ENCODE results near the gene FBXW8. TPM values are rescaled to one million over a fixed set of nuclear protein-coding genes. Genes with fewer than 3 reads are reported as not detected.

FBXW8 gene
- total and polyA plus RNA-seq, 5 donors = 3.3 to 10.2 (median 7.5) TPM

DNA sequence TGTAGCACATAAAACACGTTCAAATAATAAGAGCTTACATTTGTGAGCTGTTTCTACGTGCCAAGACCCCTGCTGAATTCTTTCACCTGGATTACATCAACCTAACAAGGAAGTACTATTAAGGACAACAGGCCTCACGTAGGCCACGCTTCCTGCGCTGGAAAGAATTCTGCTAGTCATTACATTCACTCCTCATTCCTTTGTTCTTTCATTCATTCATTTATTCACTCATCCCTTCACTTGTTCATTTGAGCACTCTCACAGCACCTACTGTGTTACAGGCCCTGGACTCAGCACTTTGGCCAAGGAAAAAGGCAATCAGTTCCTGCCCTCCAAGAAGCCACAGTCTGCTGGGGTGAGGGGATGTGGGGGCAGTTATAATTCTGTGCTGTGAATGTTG lies 160.3 kb downstream of the FBXW8 start:
- H3K27ac ChIP-seq (ENCODE audit: low read length) = no peak overlapping the region
- no peaks in the 10 kb centered on the region for H3K4me1 ChIP-seq (ENCODE audit: control insufficient read depth, insufficient read depth, low read length)
- 74% methylated on average over 5 of the region's 5 CpGs for WGBS
- H3K27me3 ChIP-seq (ENCODE audit: control insufficient read depth, insufficient read depth) = no peaks in the 10 kb centered on the region
- no peak for ATAC-seq
- H3K9me3 ChIP-seq (ENCODE audit: control insufficient read depth, low read length) = no peaks in the 10 kb centered on the region
- DNase-seq = no peak
- intact Hi-C loops (cut with DNase I) = no loop called here
- no peak overlapping the region for H3K4me3 ChIP-seq (ENCODE audit: low read length)

DNA sequence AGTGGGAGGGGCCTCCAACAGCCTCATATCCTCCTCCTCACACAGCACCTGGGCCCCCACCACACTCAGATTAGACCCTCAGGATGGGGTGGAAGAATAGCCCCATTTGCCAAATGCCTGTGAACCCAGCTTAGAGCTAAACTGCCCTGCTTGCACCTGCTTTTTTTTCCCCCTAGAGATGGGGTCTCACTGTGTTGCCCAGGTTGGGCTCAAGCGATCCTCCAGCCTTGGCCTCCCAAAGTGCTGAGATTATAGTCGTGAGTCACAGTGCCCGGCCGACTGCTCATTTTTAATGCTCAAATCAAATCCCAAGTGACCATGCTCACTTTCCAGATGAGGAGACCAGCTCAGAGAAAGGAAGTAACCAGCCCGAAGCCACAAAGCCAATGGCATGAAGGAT lies 161.4 kb downstream of the FBXW8 start:
- Histone ChIP-seq H3K27ac (ENCODE audit: low read length) (no peak overlapping the region), H3K4me3 (ENCODE audit: low read length) (no peak overlapping the region), H3K4me1 (ENCODE audit: control insufficient read depth, insufficient read depth, low read length) (peaks cover 3% of the 10 kb centered on the region), H3K27me3 (ENCODE audit: control insufficient read depth, insufficient read depth) (no peaks in the 10 kb centered on the region), H3K9me3 (ENCODE audit: control insufficient read depth, low read length) (no peaks in the 10 kb centered on the region)
- 89% methylated on average over 5 of the region's 5 CpGs for WGBS
- intact Hi-C loops (cut with DNase I) = no loop called here
- DNase-seq = no peak
- no peak for ATAC-seq

DNA sequence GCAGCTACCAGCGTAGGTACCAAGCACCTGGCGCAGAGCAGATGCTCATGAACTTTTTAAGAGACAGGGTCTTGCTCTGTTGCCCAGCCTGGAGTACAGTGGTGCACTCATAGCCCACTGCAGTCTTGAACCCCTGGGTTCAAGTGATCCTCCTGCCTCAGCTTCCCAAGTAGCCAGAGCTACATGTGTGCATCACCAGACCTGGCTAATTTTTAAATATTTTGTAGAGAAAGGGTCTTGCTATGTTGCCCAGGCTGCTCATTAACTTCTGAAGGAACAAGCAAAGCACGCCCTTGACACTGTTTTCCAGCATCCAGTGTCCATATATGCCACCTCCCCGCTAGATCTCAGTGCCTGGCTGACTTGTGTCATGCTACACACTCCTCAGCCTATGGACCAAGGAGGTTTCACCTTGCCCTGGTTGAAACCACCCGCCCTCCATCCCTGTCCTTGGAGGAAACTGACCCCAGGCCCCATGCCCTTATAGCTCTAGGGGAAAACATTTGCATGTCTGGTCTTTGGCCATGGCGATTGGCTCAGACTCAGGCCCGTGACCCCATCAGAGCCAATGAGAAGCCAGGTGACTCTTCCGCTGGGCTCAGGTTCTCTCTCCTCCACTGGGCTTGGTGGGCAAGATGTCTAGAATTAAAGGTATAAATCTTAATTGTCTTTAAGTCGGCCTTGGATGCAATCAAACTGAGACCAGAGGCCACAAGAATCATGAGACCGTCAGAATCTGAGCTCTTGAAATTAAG lies 162.2 kb downstream of the FBXW8 start:
- Histone ChIP-seq H3K4me3 (ENCODE audit: low read length) (no peak overlapping the region), H3K27me3 (ENCODE audit: control insufficient read depth, insufficient read depth) (no peaks in the 10 kb centered on the region), H3K4me1 (ENCODE audit: control insufficient read depth, insufficient read depth, low read length) (peaks cover 3% of the 10 kb centered on the region), H3K27ac (ENCODE audit: low read length) (no peak overlapping the region), H3K9me3 (ENCODE audit: control insufficient read depth, low read length) (no peaks in the 10 kb centered on the region)
- ATAC-seq = no peak
- 87% methylated on average over 10 of the region's 10 CpGs for WGBS
- intact Hi-C loops (cut with DNase I) = no loop called here
- no peak for DNase-seq

DNA sequence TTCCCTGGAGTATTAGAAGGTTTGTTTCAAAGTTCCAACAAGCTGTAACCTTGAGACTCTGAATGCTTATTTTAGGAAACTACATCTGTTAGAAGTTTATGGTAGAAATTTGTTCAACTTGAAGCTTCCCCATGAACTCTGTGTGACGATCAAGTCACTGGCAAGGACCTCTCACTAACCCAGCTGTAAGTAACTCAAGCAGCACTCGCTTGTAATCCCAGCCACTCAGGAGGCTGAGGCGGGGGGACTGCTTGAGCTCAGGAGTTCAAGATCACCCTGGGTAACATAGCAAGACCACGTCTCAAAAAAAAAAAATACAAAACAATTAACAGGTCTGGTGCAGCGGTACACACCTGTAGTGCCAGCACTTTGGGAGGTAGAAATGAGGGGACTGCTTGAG lies 162.9 kb downstream of the FBXW8 start:
- H3K27ac ChIP-seq (ENCODE audit: low read length) = no peak overlapping the region
- no peaks in the 10 kb centered on the region for H3K9me3 ChIP-seq (ENCODE audit: control insufficient read depth, low read length)
- DNase-seq (no peak), ATAC-seq (no peak)
- WGBS = 81% methylated on average over 5 of the region's 5 CpGs
- H3K4me3 ChIP-seq (ENCODE audit: low read length) = no peak overlapping the region
- peaks cover 3% of the 10 kb centered on the region for H3K4me1 ChIP-seq (ENCODE audit: control insufficient read depth, insufficient read depth, low read length)
- intact Hi-C loops (cut with DNase I) = no loop called here
- H3K27me3 ChIP-seq (ENCODE audit: control insufficient read depth, insufficient read depth) = no peaks in the 10 kb centered on the region

DNA sequence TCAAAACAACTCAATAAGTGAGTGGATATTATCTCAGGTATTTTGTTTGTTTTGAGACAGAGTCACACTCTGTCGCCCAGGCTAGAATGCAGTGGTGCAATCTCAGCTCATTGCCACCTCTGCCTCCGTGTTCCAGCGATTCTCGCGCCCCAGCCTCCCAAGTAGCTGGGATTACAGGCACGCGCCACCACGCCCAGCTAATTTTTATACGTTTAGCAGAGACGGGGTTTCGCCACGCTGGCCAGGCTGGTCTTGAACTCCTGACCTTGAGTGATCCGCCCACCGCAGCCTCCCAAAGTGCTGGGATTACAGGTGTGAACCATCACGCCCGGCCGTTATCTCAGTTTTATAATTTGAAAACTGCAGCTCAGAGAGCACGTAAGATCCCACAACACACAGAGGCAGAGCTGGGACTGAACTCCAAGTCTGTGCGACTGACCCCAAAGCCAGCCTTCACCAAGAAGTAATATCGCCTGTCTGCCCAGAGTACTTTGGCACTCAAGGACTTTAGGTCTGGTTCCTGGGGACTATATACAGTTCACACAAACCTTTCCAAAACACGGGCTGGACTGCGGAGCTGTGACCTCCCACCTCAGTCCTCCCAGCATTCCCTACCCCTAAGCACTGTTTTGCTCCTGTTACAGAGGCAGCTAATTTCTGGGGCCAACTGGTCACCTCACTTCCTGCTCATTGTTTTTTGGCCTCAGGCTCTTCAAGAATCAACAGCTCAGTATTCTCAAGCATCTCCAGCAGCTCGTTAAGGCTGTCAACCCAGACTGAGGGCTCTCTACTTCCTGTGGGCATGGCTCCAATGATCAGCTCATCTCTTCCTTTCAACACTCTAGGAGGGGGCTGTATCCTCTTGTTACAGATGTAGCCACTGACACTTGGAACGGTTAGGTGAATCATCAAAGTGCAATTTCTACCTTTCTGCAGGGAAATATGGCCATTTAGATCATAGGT lies 165.9 kb downstream of the FBXW8 start:
- H3K27ac ChIP-seq (ENCODE audit: low read length) = no peak overlapping the region
- no peaks in the 10 kb centered on the region for H3K27me3 ChIP-seq (ENCODE audit: control insufficient read depth, insufficient read depth)
- H3K4me1 ChIP-seq (ENCODE audit: control insufficient read depth, insufficient read depth, low read length) = peaks cover 3% of the 10 kb centered on the region
- DNase-seq (no peak), ATAC-seq (peak in 1 of 2 donors; percentile 25)
- no peaks in the 10 kb centered on the region for H3K9me3 ChIP-seq (ENCODE audit: control insufficient read depth, low read length)
- H3K4me3 ChIP-seq (ENCODE audit: low read length) = no peak overlapping the region
- intact Hi-C loops (cut with DNase I) = no loop called here
- 67% methylated on average over 24 of the region's 24 CpGs for WGBS

DNA sequence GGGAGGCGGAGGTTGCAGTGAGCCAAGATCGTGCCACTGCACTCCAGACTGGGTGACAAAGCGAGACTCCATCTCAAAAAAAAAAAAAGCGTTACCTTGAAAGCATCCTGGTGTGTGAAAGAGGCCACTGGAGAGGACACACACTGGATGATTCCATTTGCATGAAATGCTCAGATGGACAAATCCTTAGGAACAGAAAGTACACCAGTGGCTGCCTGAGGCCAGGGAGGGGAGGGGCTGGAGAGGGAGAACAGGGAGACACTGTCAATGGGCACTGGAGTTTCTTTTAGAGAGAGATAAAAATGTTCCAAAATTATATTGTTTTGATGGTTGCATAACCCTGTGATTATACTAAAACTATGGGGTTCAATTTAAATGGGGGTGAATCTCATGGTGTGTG lies 168.7 kb downstream of the FBXW8 start:
- Histone ChIP-seq H3K27ac (ENCODE audit: low read length) (no peak overlapping the region), H3K4me3 (ENCODE audit: low read length) (no peak overlapping the region), H3K9me3 (ENCODE audit: control insufficient read depth, low read length) (no peaks in the 10 kb centered on the region), H3K27me3 (ENCODE audit: control insufficient read depth, insufficient read depth) (no peaks in the 10 kb centered on the region), H3K4me1 (ENCODE audit: control insufficient read depth, insufficient read depth, low read length) (peaks cover 3% of the 10 kb centered on the region)
- intact Hi-C loops (cut with DNase I) = no loop called here
- ATAC-seq (no peak), DNase-seq (no peak)
- 95% methylated on average over 4 of the region's 4 CpGs for WGBS

DNA sequence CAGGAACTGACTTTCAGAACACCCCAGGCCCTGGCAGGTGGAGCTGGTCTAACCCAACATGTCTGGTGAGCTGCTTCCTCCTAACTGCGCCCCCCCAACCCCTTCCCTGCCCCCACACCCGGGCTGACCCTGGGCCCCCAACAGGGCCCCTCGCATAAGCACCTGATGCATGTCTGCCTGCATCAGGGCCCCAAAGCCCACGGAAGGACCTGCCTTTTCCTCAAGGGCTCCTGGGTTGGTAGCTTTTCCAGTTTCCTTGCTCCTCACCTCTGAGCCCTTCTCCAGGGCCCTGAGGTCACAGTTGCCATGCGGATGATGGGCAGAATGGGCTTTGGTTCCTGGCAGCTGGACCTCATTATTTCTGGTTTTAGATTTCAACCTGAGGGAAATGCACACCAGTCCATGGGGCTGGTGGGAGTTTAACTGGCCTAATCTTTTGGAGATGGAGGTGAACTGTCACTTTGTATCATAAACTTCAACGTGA lies 170.0 kb downstream of the FBXW8 start:
- no peak overlapping the region for H3K27ac ChIP-seq (ENCODE audit: low read length)
- H3K4me3 ChIP-seq (ENCODE audit: low read length) = no peak overlapping the region
- intact Hi-C loops (cut with DNase I) = no loop called here
- DNase-seq (no peak), ATAC-seq (no peak)
- H3K4me1 ChIP-seq (ENCODE audit: control insufficient read depth, insufficient read depth, low read length) = peaks cover 3% of the 10 kb centered on the region
- 46% methylated on average over 6 of the region's 6 CpGs for WGBS
- H3K27me3 ChIP-seq (ENCODE audit: control insufficient read depth, insufficient read depth) = no peaks in the 10 kb centered on the region
- H3K9me3 ChIP-seq (ENCODE audit: control insufficient read depth, low read length) = no peaks in the 10 kb centered on the region

Other genes starting within 250 kb of the FBXW8 start
- gene SPRING1, start 172.9 kb upstream of the FBXW8 start, total RNA-seq = 10 to 100 TPM in 2 of 4 donors, 1 to 10 TPM in 2; 9.2 to 16.0 (median 10.3) TPM
- gene SPRING1, start 172.9 kb upstream of the FBXW8 start, polyA plus RNA-seq = 7.5 TPM
- gene RNFT2, start 172.6 kb upstream of the FBXW8 start, total RNA-seq = 1 to 10 TPM; 1.4 to 3.8 (median 2.5) TPM
- gene RNFT2, start 172.6 kb upstream of the FBXW8 start, polyA plus RNA-seq = 0.81 TPM
- gene HRK, start 29.5 kb upstream of the FBXW8 start, total RNA-seq = not detected
- not detected for gene HRK, start 29.5 kb upstream of the FBXW8 start, polyA plus RNA-seq
- 10 to 100 TPM; 23.1 to 98.5 (median 57.6) TPM for gene TESC, start 188.5 kb downstream of the FBXW8 start, total RNA-seq
- gene TESC, start 188.5 kb downstream of the FBXW8 start, polyA plus RNA-seq = 71.7 TPM

Measured in right cardiac atrium (tissue), 5 donors.